ENCODE measurements around the gene ACIN1.
A peak's percentile ranks its signal among the peaks of the same experiment; 100 is the strongest.

GRCh38 chr14:23057757-23058653 is 36.9 kb downstream of the ACIN1 start:
- TF ChIP-seq CTCF (IDR thresholded peaks at IDR 0.05) (peak; percentile 93 to 97 (median 96)), POLR2A (IDR thresholded peaks at IDR 0.05) (no peak)
